Heart left ventricle (tissue), 16 donors: ENCODE results near the gene TNFRSF4. TPM values are rescaled to one million over a fixed set of nuclear protein-coding genes. Genes with fewer than 3 reads are reported as not detected.

ENCODE experiments used
- ATAC-seq, 4 donors: fragments of 200-7000 bp; cut with Tn5 transposase; one replicate each; pipeline ENCODE4 v1.9.1; 2020 to 2022; ENCODE audit warnings: moderate library complexity in 4 of 4, mild to moderate bottlenecking in 3 of 4, moderate number of reproducible peaks in 1 of 4
- DNase-seq, 5 donors: peaks; one replicate each; pipeline ENCODE4 v3.0.0-alpha.2; 2020
- H3K27ac ChIP-seq, 12 donors: fragments of 200-600 bp; sonication (generic) in 4 of 12; one replicate each; pipeline versions ENCODE4 v1.5.0 to v1.8.0; 2016 to 2022; ENCODE audit warnings: mild to moderate bottlenecking in 2 of 12
- H3K27me3 ChIP-seq, 9 donors: fragments of 200-600 bp; sonication (generic) in 2 of 9; one replicate each; pipeline versions ENCODE4 v1.5.1 to v1.8.0; 2016 to 2022; ENCODE audit warnings: mild to moderate bottlenecking in 3 of 9
- H3K36me3 ChIP-seq, 9 donors: fragments of 200-600 bp; sonication (generic) in 2 of 9; one replicate each; pipeline versions ENCODE4 v1.5.0 to v1.8.0; 2018 to 2022; ENCODE audit warnings: mild to moderate bottlenecking in 2 of 9
- H3K4me1 ChIP-seq, 12 donors: fragments of 200-600 bp; sonication (generic) in 4 of 12; one replicate each; pipeline versions ENCODE4 v1.5.0 to v1.8.0; 2016 to 2022; ENCODE audit warnings: mild to moderate bottlenecking in 3 of 12
- H3K4me3 ChIP-seq, 12 donors: fragments of 200-600 bp; sonication (generic) in 4 of 12; one replicate each; pipeline versions ENCODE4 v1.5.0 to v1.8.0; 2017 to 2022; ENCODE audit warnings: mild to moderate bottlenecking in 9 of 12, moderate library complexity in 4 of 12
- H3K9me3 ChIP-seq, 12 donors: fragments of 200-600 bp; sonication (generic) in 4 of 12; one replicate each; pipeline versions ENCODE4 v1.5.0 to v1.8.0; 2016 to 2022; ENCODE audit warnings: mild to moderate bottlenecking in 1 of 12
- CTCF ChIP-seq, 12 donors: fragments of 200-600 bp; sonication (generic) in 4 of 12; IDR thresholded peaks; one replicate each; pipeline versions ENCODE4 v1.5.0 to v1.8.0; 2018 to 2022; ENCODE audit warnings: antibody characterized with exemption in 12 of 12, mild to moderate bottlenecking in 5 of 12
- POLR2A ChIP-seq, 2 donors: fragments of 450-650 bp; IDR thresholded peaks; one replicate each; pipeline ENCODE4 v1.6.1; 2017; ENCODE audit warnings: antibody characterized with exemption in 2 of 2, mild to moderate bottlenecking in 2 of 2, moderate library complexity in 2 of 2
- WGBS, 4 donors: extraction: QIAGEN DNeasy Blood & Tissue Kit in 2 of 4; methylation state at CpG; one replicate each; pipeline versions ENCODE4 v1.1.5 to v1.1.7; 2013 to 2018; 5-methylcytosine and 5-hydroxymethylcytosine counted together
- intact Hi-C, 10 donors: fragments of 100-400 bp; cut with DNase I; formaldehyde crosslinking; loops; one replicate each; pipeline versions ENCODE4 v1.11.1 to v1.14.2; 2022
- polyA plus RNA-seq, 2 donors: library from polyadenylated mRNA; stranded (reverse); fragments of 200-250 nt; gene quantifications; one replicate each; pipeline ENCODE4 v1.2.3, GENCODE V29; 2013
- total RNA-seq, 9 donors: library from RNA; depleted of rRNA in 2 of 9; stranded (reverse); fragments of >200 nt in 2 of 9; fragmentation: NEBNext Ultra II Directional in 3 of 9; extraction: Animal tissue kit (Norgen Biotek cat#: 25700) in 3 of 9; gene quantifications; one replicate each; pipeline versions ENCODE4 v1.1.0 to v1.2.4, GENCODE V29; 2016 to 2023
- donor health status: ischemic (EF 13 %, LVEDD 7.1; RV severe dilation, severe dysfunction).
- donor health status: healthy with polysubstance abuse.
- donor health status: DM: no; HTN: yes; CAD: no.
- donor health status: DM: no; HTN: no; CAD: no.
- donor health status: ischemic (EF 25% LVEDD 6.9; RV normal size, moderate dysfunction).
- donor health status: ischemic (EF 25% LVEDD 5.7; RV mildly dilated, moderate dysfunction).
- donor health status: healthy.
- donor health status: DM: yes; HTN: yes; CAD: no.
- donor health status: ischemic (EF 35%, LVEDD 5.7; RV mildly dilated, moderate dysfunction).
- donor health status: nonischemic (EF 11% LVEDD 7.7; RV severe dilation, severe dysfunction).
- donor health status: DM: yes; HTN: yes; CAD: no.
- donor health status: PGD.
- donor health status: ischemic (EF 29% LVEDD 5.4; RV normal size, mild dysfunction).
- donor health status: nonischemic (EF 23%, LVEDD 6.1; RV moderate dilation, normal function).

The TNFRSF4 gene
- total and polyA plus RNA-seq, 11 donors: 1.1 to 23.8 (median 2.7) TPM

- peaks cover 0 to 12% (median 0%) of the 10 kb centered on the region in 9 donors for H3K36me3 ChIP-seq
- no peaks in the 10 kb centered on the region for H3K9me3 ChIP-seq
- no peak for ATAC-seq
- H3K27ac ChIP-seq: no peak overlapping the region
- DNase-seq: no peak
- intact Hi-C loops: loop anchor here in 1 of 10 donors (10.0 kb wide), 1 partner anchor 111 kb away; no protein-coding TSS in a partner anchor
- peaks cover 12 to 38% (median 17%) of the 10 kb centered on the region in 9 donors for H3K27me3 ChIP-seq
- no peak overlapping the region for H3K4me3 ChIP-seq
- H3K4me1 ChIP-seq: peaks cover 3 to 26% (median 14%) of the 10 kb centered on the region in 12 donors
- TF ChIP-seq CTCF (IDR thresholded peaks at IDR 0.05) (no peak), POLR2A (IDR thresholded peaks at IDR 0.05) (no peak)
- 83 to 88% (median 85%) methylated on average over 11 to 22 of the region's 22 CpGs for WGBS, 4 donors
Observed at GRCh38 chr1:1236176-1236763, 22.3 kb upstream of the TNFRSF4 start.

GRCh38 chr1:1235016-1235744, 21.2 kb upstream of the TNFRSF4 start:
- TF ChIP-seq POLR2A (IDR thresholded peaks at IDR 0.05) (no peak), CTCF (IDR thresholded peaks at IDR 0.05) (no peak)
- DNase-seq (no peak), ATAC-seq (no peak)
- H3K4me3 ChIP-seq: no peak overlapping the region
- H3K36me3 ChIP-seq: peaks cover 0 to 12% (median 0%) of the 10 kb centered on the region in 9 donors
- H3K4me1 ChIP-seq: peaks cover 8 to 36% (median 23%) of the 10 kb centered on the region in 12 donors
- WGBS, 4 donors: 89 to 91% (median 90%) methylated on average over 19 to 27 of the region's 27 CpGs
- intact Hi-C loops: loop anchor here in 1 of 10 donors (10.0 kb wide), 1 partner anchor 110 kb away; no protein-coding TSS in a partner anchor
- no peaks in the 10 kb centered on the region for H3K9me3 ChIP-seq
- H3K27ac ChIP-seq: no peak overlapping the region
- peaks cover 11 to 28% (median 17%) of the 10 kb centered on the region in 9 donors for H3K27me3 ChIP-seq

- Histone ChIP-seq H3K4me3 (no peak overlapping the region), H3K9me3 (no peaks in the 10 kb centered on the region), H3K27me3 (peaks cover 4 to 19% (median 13%) of the 10 kb centered on the region in 9 donors), H3K4me1 (peaks cover 8 to 45% (median 32%) of the 10 kb centered on the region in 12 donors), H3K27ac (no peak overlapping the region), H3K36me3 (peaks cover 0 to 12% (median 0%) of the 10 kb centered on the region in 9 donors)
- intact Hi-C loops: loop anchor here in 6 of 10 donors (5.0 to 10.0 kb wide), 4 partner anchors 38 to 117 kb away; partner anchors contain the start of genes C1orf159 (in 2 of the 6) and UBE2J2 (in 2 of the 6)
- 93 to 95% (median 94%) methylated on average over 28 of the region's 28 CpGs for WGBS, 4 donors
- ATAC-seq (no peak), DNase-seq (no peak)
- TF ChIP-seq POLR2A (IDR thresholded peaks at IDR 0.05) (no peak), CTCF (IDR thresholded peaks at IDR 0.05) (no peak)
Observed at GRCh38 chr1:1234180-1234808, 20.3 kb upstream of the TNFRSF4 start.

- Histone ChIP-seq H3K27ac (no peak overlapping the region), H3K27me3 (peaks cover under 1 to 12% (median 6%) of the 10 kb centered on the region in 9 donors), H3K4me1 (peaks cover 8 to 50% (median 34%) of the 10 kb centered on the region in 12 donors), H3K36me3 (peaks cover 0 to 18% (median 3%) of the 10 kb centered on the region in 9 donors), H3K9me3 (no peaks in the 10 kb centered on the region), H3K4me3 (peak overlapping the region in 2 of 12 donors; percentile 50 to 56)
- intact Hi-C loops: loop anchor here in 6 of 10 donors (2.0 to 10.0 kb wide), 5 partner anchors 39 to 116 kb away; partner anchors contain the start of genes UBE2J2 (in 3 of the 6) and C1orf159 (in 2 of the 6)
- ATAC-seq (no peak), DNase-seq (no peak)
- TF ChIP-seq POLR2A (IDR thresholded peaks at IDR 0.05): no peak
- TF ChIP-seq CTCF (IDR thresholded peaks at IDR 0.05): no peak
- 96 to 97% (median 97%) methylated on average over 15 of the region's 15 CpGs for WGBS, 4 donors
Observed at GRCh38 chr1:1233567-1233892, 19.6 kb upstream of the TNFRSF4 start.
